ENCODE data around the gene CABP2. TPM values are rescaled to one million over a fixed set of nuclear protein-coding genes. Genes with fewer than 3 reads are reported as not detected.

The CABP2 gene
- total and polyA plus RNA-seq, 12 donors, result not detected

GRCh38 chr11:67538306-67538705 lies 15.1 kb upstream of the CABP2 start:
- no peaks in the 10 kb centered on the region for H3K36me3 ChIP-seq
- H3K27me3 ChIP-seq, result no peaks in the 10 kb centered on the region
- WGBS, 2 donors, result 69 to 75% methylated on average over 6 of the region's 6 CpGs
- DNase-seq (no peak), ATAC-seq (peak in 3 of 8 donors; percentile 21 to 59 (median 46))
- peaks cover 0 to 5% (median 0%) of the 10 kb centered on the region in 9 donors for H3K4me1 ChIP-seq
- H3K9me3 ChIP-seq, result peaks cover 0 to 23% (median 0%) of the 10 kb centered on the region in 11 donors
- intact Hi-C loops (cut with DNase I), result no loop called here
- no peak overlapping the region for H3K27ac ChIP-seq
- H3K4me3 ChIP-seq, result no peak overlapping the region
- TF ChIP-seq CTCF (IDR thresholded peaks at IDR 0.05), result no peak

- H3K4me3 ChIP-seq, result no peak overlapping the region
- no peak for TF ChIP-seq CTCF (IDR thresholded peaks at IDR 0.05)
- no peak overlapping the region for H3K27ac ChIP-seq
- no peaks in the 10 kb centered on the region for H3K27me3 ChIP-seq
- WGBS, 2 donors, result 67 to 81% methylated on average over 1 of the region's 1 CpG
- DNase-seq, result no peak
- no peaks in the 10 kb centered on the region for H3K36me3 ChIP-seq
- H3K4me1 ChIP-seq, result no peaks in the 10 kb centered on the region
- H3K9me3 ChIP-seq, result peaks cover 0 to 27% (median 0%) of the 10 kb centered on the region in 11 donors
- intact Hi-C loops (cut with DNase I), result no loop called here
- ATAC-seq, result no peak
Observed at GRCh38 chr11:67535561-67535960, 12.3 kb upstream of the CABP2 start.

GRCh38 chr11:67534070-67534679 lies 10.9 kb upstream of the CABP2 start:
- no peak overlapping the region for H3K27ac ChIP-seq
- no peaks in the 10 kb centered on the region for H3K4me1 ChIP-seq
- intact Hi-C loops (cut with DNase I), result no loop called here
- no peaks in the 10 kb centered on the region for H3K27me3 ChIP-seq
- DNase-seq, result no peak
- no peak for ATAC-seq
- no peak overlapping the region for H3K4me3 ChIP-seq
- 35 to 38% methylated on average over 4 of the region's 4 CpGs for WGBS, 2 donors
- H3K9me3 ChIP-seq, result peaks cover 0 to 27% (median 0%) of the 10 kb centered on the region in 11 donors
- no peak for TF ChIP-seq CTCF (IDR thresholded peaks at IDR 0.05)
- H3K36me3 ChIP-seq, result no peaks in the 10 kb centered on the region

GRCh38 chr11:67532889-67533288 lies 9.6 kb upstream of the CABP2 start:
- H3K9me3 ChIP-seq, result peaks cover 0 to 27% (median 0%) of the 10 kb centered on the region in 11 donors
- H3K27ac ChIP-seq, result no peak overlapping the region
- intact Hi-C loops (cut with DNase I), result no loop called here
- no peaks in the 10 kb centered on the region for H3K27me3 ChIP-seq
- ATAC-seq (no peak), DNase-seq (no peak)
- H3K4me3 ChIP-seq, result no peak overlapping the region
- no peaks in the 10 kb centered on the region for H3K4me1 ChIP-seq
- 68 to 73% methylated on average over 2 of the region's 2 CpGs for WGBS, 2 donors
- no peaks in the 10 kb centered on the region for H3K36me3 ChIP-seq
- TF ChIP-seq CTCF (IDR thresholded peaks at IDR 0.05), result no peak
